H1 (cell line): Measurements from ENCODE around the gene VPS13D. TPM values are rescaled to one million over a fixed set of nuclear protein-coding genes. Genes with fewer than 3 reads are reported as not detected.

Experiments used
- CTCF ChIA-PET: fragments of 300-600 bp; sonication (Branson Sonifier 250); formaldehyde crosslinking; loops from one replicate; lab custom pipeline; 2021; ENCODE audit not compliant: partially characterized antibody; lab: Charles Lee
- POLR2A ChIA-PET: fragments of 300-600 bp; sonication (Branson Sonifier 250); formaldehyde crosslinking; loops from one replicate; lab custom pipeline; 2021; ENCODE audit warnings: inconsistent platforms; ENCODE audit not compliant: partially characterized antibody; lab: Charles Lee
- DNase-seq, 2 experiments: peaks; one replicate each; pipeline versions ENCODE4 v3.0.0 to v3.0.0-alpha.2; 2010 to 2022; ENCODE audit warnings: low spot score in 2 of 2, low read depth in 1 of 2, mixed read lengths in 1 of 2
- FAIRE-seq: peaks from 2 replicates; lab custom pipeline; 2011; peaks lifted over from hg19 to GRCh38; lab: Jason Lieb, UNC
- H2AFZ ChIP-seq: 2 replicates; pipeline ENCODE4 v1.8.1; 2012; ENCODE audit warnings: low read length, inconsistent platforms
- H2AK5ac ChIP-seq: 2 replicates; pipeline ENCODE4 v1.6.1; 2013; ENCODE audit warnings: low read depth, low read length
- H2BK120ac ChIP-seq: replicated peaks from 2 replicates; pipeline ENCODE3; 2013; ENCODE audit warnings: low read depth, low read length, inconsistent platforms
- H2BK12ac ChIP-seq: 2 replicates; pipeline ENCODE4 v1.6.1; 2013; ENCODE audit warnings: low read depth, low read length
- H2BK15ac ChIP-seq: 2 replicates; pipeline ENCODE4 v1.6.1; 2013; ENCODE audit warnings: low read length
- H2BK20ac ChIP-seq: 2 replicates; pipeline ENCODE4 v1.6.1; 2013; ENCODE audit warnings: low read length
- H2BK5ac ChIP-seq: 2 replicates; pipeline ENCODE4 v1.6.1; 2013; ENCODE audit warnings: low read depth, low read length
- H3K14ac ChIP-seq: 2 replicates; pipeline ENCODE4 v1.6.1; 2013; ENCODE audit warnings: inconsistent platforms; ENCODE audit not compliant: insufficient read length
- H3K18ac ChIP-seq: 2 replicates; pipeline ENCODE4 v1.6.1; 2013; ENCODE audit warnings: low read length; ENCODE audit errors: extremely low read depth
- H3K23ac ChIP-seq: 2 replicates; pipeline ENCODE4 v1.6.1; 2013; ENCODE audit warnings: inconsistent platforms; ENCODE audit not compliant: insufficient read length
- H3K23me2 ChIP-seq: 2 replicates; pipeline ENCODE4 v1.6.1; 2013; ENCODE audit warnings: low read depth, low read length
- H3K27ac ChIP-seq: 2 replicates; pipeline ENCODE4 v1.6.1; 2011; ENCODE audit warnings: low read depth, low read length, inconsistent platforms
- H3K27me3 ChIP-seq, 4 experiments: replicated peaks in 1 of 4; 1 replicate in 1 of 4; 2 replicates in 3 of 4; pipeline versions ENCODE4 v1.6.1 to v1.8.1; 2011 to 2013; ENCODE audit warnings: low read length in 3 of 4, mild to moderate bottlenecking in 3 of 4, inconsistent platforms in 2 of 4, mixed read lengths in 2 of 4, moderate library complexity in 1 of 4; ENCODE audit not compliant: control insufficient read depth in 3 of 4, insufficient read depth in 3 of 4; ENCODE audit errors: extremely low read depth in 1 of 4
- H3K36me3 ChIP-seq, 4 experiments: 2 replicates each; pipeline versions ENCODE4 v1.6.1 to v1.8.1; 2011 to 2013; ENCODE audit warnings: mild to moderate bottlenecking in 4 of 4, low read length in 3 of 4, moderate library complexity in 2 of 4, control low read depth in 1 of 4, inconsistent platforms in 1 of 4; ENCODE audit not compliant: insufficient read depth in 4 of 4, control insufficient read depth in 2 of 4
- H3K4ac ChIP-seq: replicated peaks from 2 replicates; pipeline ENCODE3; 2013; ENCODE audit warnings: low read length, low read depth, mixed read lengths, inconsistent platforms; ENCODE audit not compliant: insufficient read length
- H3K4me1 ChIP-seq, 4 experiments: replicated peaks in 1 of 4; 1 replicate in 1 of 4; 2 replicates in 3 of 4; pipeline versions ENCODE4 v1.6.1 to v1.8.1; 2011 to 2013; ENCODE audit warnings: low read length in 3 of 4, inconsistent platforms in 2 of 4, mixed read lengths in 1 of 4; ENCODE audit not compliant: insufficient read depth in 4 of 4, control insufficient read depth in 3 of 4
- H3K4me2 ChIP-seq, 2 experiments: 2 replicates each; pipeline versions ENCODE4 v1.6.1 to v1.8.1; 2011 to 2013; ENCODE audit warnings: low read depth in 2 of 2, low read length in 2 of 2, control low read depth in 1 of 2, inconsistent platforms in 1 of 2, mild to moderate bottlenecking in 1 of 2; ENCODE audit not compliant: insufficient read depth in 1 of 2
- H3K4me3 ChIP-seq, 4 experiments: fragments of 200-600, 300-600 bp in 1 of 4; sonication (generic), shearing (Covaris generic), sonication (Bioruptor Twin) in 1 of 4; 2 replicates each; pipeline versions ENCODE4 v1.5.1 to v1.8.1; 2011 to 2016; ENCODE audit warnings: low read length in 4 of 4, low read depth in 3 of 4, control low read depth in 2 of 4, inconsistent platforms in 2 of 4, mild to moderate bottlenecking in 2 of 4, mixed read lengths in 1 of 4, moderate library complexity in 1 of 4; ENCODE audit not compliant: insufficient read depth in 2 of 4; ENCODE audit errors: extremely low read depth in 1 of 4
- H3K56ac ChIP-seq: replicated peaks from 2 replicates; pipeline ENCODE3; 2013; ENCODE audit warnings: low read depth, mild to moderate bottlenecking, mixed read lengths, low read length, inconsistent platforms; ENCODE audit not compliant: insufficient read length
- H3K79me1 ChIP-seq: 2 replicates; pipeline ENCODE4 v1.6.1; 2013; ENCODE audit warnings: low read depth, low read length, control low read depth
- H3K79me2 ChIP-seq, 2 experiments: 2 replicates each; pipeline versions ENCODE4 v1.6.1 to v1.8.1; 2012 to 2013; ENCODE audit warnings: low read length in 2 of 2, mild to moderate bottlenecking in 2 of 2, inconsistent platforms in 1 of 2; ENCODE audit not compliant: insufficient read depth in 2 of 2, control insufficient read depth in 1 of 2
- H3K9ac ChIP-seq, 4 experiments: replicated peaks in 1 of 4; 1 replicate in 1 of 4; 2 replicates in 3 of 4; pipeline versions ENCODE4 v1.6.1 to v1.8.1; 2011 to 2013; ENCODE audit warnings: low read depth in 3 of 4, low read length in 3 of 4, control low read depth in 2 of 4, mild to moderate bottlenecking in 2 of 4, moderate library complexity in 2 of 4, inconsistent platforms in 1 of 4; ENCODE audit errors: extremely low read depth in 1 of 4
- H3K9me3 ChIP-seq, 2 experiments: 2 replicates each; pipeline versions ENCODE4 v1.6.1 to v1.8.1; 2012 to 2013; ENCODE audit warnings: mild to moderate bottlenecking in 2 of 2, moderate library complexity in 2 of 2, control low read depth in 1 of 2, inconsistent platforms in 1 of 2, low read depth in 1 of 2, low read length in 1 of 2, mixed read lengths in 1 of 2; ENCODE audit not compliant: insufficient read depth in 2 of 2
- H4K20me1 ChIP-seq, 2 experiments: replicated peaks in 1 of 2; 2 replicates each; pipeline versions ENCODE3 to v1.8.1; 2011 to 2013; ENCODE audit warnings: inconsistent platforms in 2 of 2, low read length in 2 of 2, mild to moderate bottlenecking in 1 of 2; ENCODE audit not compliant: insufficient read depth in 2 of 2, control insufficient read depth in 1 of 2
- H4K5ac ChIP-seq: 2 replicates; pipeline ENCODE4 v1.6.1; 2013; ENCODE audit warnings: low read length, low read depth, mixed read lengths, inconsistent platforms; ENCODE audit not compliant: insufficient read length
- H4K8ac ChIP-seq: 2 replicates; pipeline ENCODE4 v1.8.0; 2013; ENCODE audit warnings: mild to moderate bottlenecking, moderate library complexity, low read length, inconsistent platforms; ENCODE audit not compliant: insufficient read depth; ENCODE audit errors: extremely low read depth
- H4K91ac ChIP-seq: replicated peaks from 2 replicates; pipeline ENCODE3; 2013; ENCODE audit warnings: low read length, mixed read lengths, inconsistent platforms; ENCODE audit not compliant: insufficient read length
- EGR1 ChIP-seq: IDR thresholded peaks from 2 replicates; pipeline ENCODE4 v1.6.1; 2011; ENCODE audit warnings: low read depth, low read length, borderline replicate concordance
- FOSL1 ChIP-seq: IDR thresholded peaks from 2 replicates; pipeline ENCODE4 v1.6.1; 2011; ENCODE audit warnings: mild to moderate bottlenecking, low read depth, low read length, moderate library complexity; ENCODE audit not compliant: insufficient read depth
- GABPA ChIP-seq: IDR thresholded peaks from 2 replicates; pipeline ENCODE4 v1.6.1; 2011; ENCODE audit warnings: mild to moderate bottlenecking, low read length, moderate library complexity, borderline replicate concordance; ENCODE audit not compliant: insufficient read depth
- JUND ChIP-seq: IDR thresholded peaks from 2 replicates; pipeline ENCODE4 v1.6.1; 2011; ENCODE audit warnings: mild to moderate bottlenecking, improper control_type of control experiment, low read length
- POU5F1 ChIP-seq: IDR thresholded peaks from 2 replicates; pipeline ENCODE4 v1.6.1; 2011; ENCODE audit warnings: low read depth, mild to moderate bottlenecking, low read length, moderate library complexity
- SIN3A ChIP-seq, 2 experiments: IDR thresholded peaks in 1 of 2; conservative IDR thresholded peaks in 1 of 2; 2 replicates each; pipeline ENCODE4 v1.6.1; 2011 to 2012; ENCODE audit warnings: low read length in 2 of 2, improper control_type of control experiment in 1 of 2, low read depth in 1 of 2, mild to moderate bottlenecking in 1 of 2
- SP1 ChIP-seq: IDR thresholded peaks from 2 replicates; pipeline ENCODE4 v1.6.1; 2011; ENCODE audit warnings: low read depth, low read length
- SP2 ChIP-seq: IDR thresholded peaks from 2 replicates; pipeline ENCODE4 v1.6.1; 2012; ENCODE audit warnings: mild to moderate bottlenecking, low read length, inconsistent platforms
- TAF7 ChIP-seq: optimal IDR thresholded peaks from 2 replicates; pipeline ENCODE3; 2011; ENCODE audit warnings: low read depth, mild to moderate bottlenecking, inconsistent platforms, low read length, moderate library complexity, borderline replicate concordance
- TBP ChIP-seq: IDR thresholded peaks from 2 replicates; pipeline ENCODE4 v1.6.1; 2011; ENCODE audit warnings: low read depth, low read length, improper control_type of control experiment
- WGBS, 2 experiments: shearing (Covaris generic) in 1 of 2; methylation state at CpG; one replicate each; pipeline versions ENCODE4 v1.1.6 to v1.1.7; 2013 to 2015; ENCODE audit warnings: low lambda C conversion rate in 2 of 2, mixed read lengths in 2 of 2, inconsistent platforms in 1 of 2, low coverage in 1 of 2, missing lambda C conversion rate in 1 of 2; ENCODE audit not compliant: insufficient replicate concordance in 2 of 2, insufficient coverage in 1 of 2, insufficient read length in 1 of 2; ENCODE audit errors: extremely low coverage in 1 of 2, missing lambda C conversion rate in 1 of 2; 5-methylcytosine and 5-hydroxymethylcytosine counted together
- polyA plus RNA-seq, 7 experiments: library from polyadenylated mRNA; depleted of rRNA in 3 of 7; stranded (reverse) in 5 of 7; unstranded in 2 of 7; fragments of >200 nt in 5 of 7; fragments of 200-250 nt in 2 of 7; gene quantifications; 1 replicate in 5 of 7; 2 replicates in 1 of 7; 4 replicates in 1 of 7; pipeline versions ENCODE4 v1.2.1 to v1.2.3, GENCODE V29; 2011 to 2013; ENCODE audit warnings: missing spikeins in 2 of 7, mixed read lengths in 2 of 7
- total RNA-seq: library from RNA; stranded (reverse); fragmentation: NEBNext Ultra II Directional; extraction: Animal tissue kit (Norgen Biotek cat#: 25700); gene quantifications from 2 replicates; pipeline ENCODE4 v1.2.1, GENCODE V29; 2021

VPS13D gene
- total and polyA plus RNA-seq, 2 of the 8 experiments (the other 6 are each of a cell fraction or from before 2014, with no cell fraction given) = 10.9 to 31.2 TPM

GRCh38 chr1:12546771-12547585 lies 317.1 kb downstream of the VPS13D start:
- H2BK5ac ChIP-seq = no peak overlapping the region
- H3K9ac ChIP-seq = no peak overlapping the region
- no peak overlapping the region for H2AK5ac ChIP-seq
- no peak for DNase-seq
- H3K79me1 ChIP-seq = no peaks in the 10 kb centered on the region
- no peak overlapping the region for H3K56ac ChIP-seq
- H2BK20ac ChIP-seq = no peak overlapping the region
- POLR2A ChIA-PET = interaction anchor here (1.7 kb wide), 1 partner anchor 10 kb away, joined by 3 read pairs; no protein-coding TSS in a partner anchor
- no peaks in the 10 kb centered on the region for H3K36me3 ChIP-seq
- H4K8ac ChIP-seq = no peak overlapping the region
- no peak for FAIRE-seq
- no peak overlapping the region for H3K4me3 ChIP-seq
- no peak overlapping the region for H3K23ac ChIP-seq
- no peak overlapping the region for H2AFZ ChIP-seq
- no peak overlapping the region for H2BK15ac ChIP-seq
- H3K27ac ChIP-seq = no peak overlapping the region
- no peak overlapping the region for H2BK120ac ChIP-seq
- H4K20me1 ChIP-seq = no peaks in the 10 kb centered on the region
- no peaks in the 10 kb centered on the region for H3K27me3 ChIP-seq
- no peak overlapping the region for H4K5ac ChIP-seq
- TF ChIP-seq FOSL1 (no peak), SP2 (no peak), POU5F1 (no peak), SIN3A (conservative IDR thresholded peaks at IDR 0.05 in 1 of 2, IDR thresholded peaks at IDR 0.05 in 1 of 2; ENCODE audit: low read depth in 1 of 2, low read length in 2 of 2) (no peak), EGR1 (no peak), TAF7 (no peak), SP1 (no peak), GABPA (no peak), JUND (no peak), TBP (no peak)
- TF ChIP-seq, all 59 proteins: peak for 0
- no peak overlapping the region for H3K4ac ChIP-seq
- CTCF ChIA-PET = interaction anchor here (0.6 to 1.5 kb wide), 2 partner anchors 60 to 112 kb away, joined by 3 to 8 read pairs; no protein-coding TSS in a partner anchor
- 92% methylated on average over 17 of the region's 17 CpGs; no CpG with 5 or more reads in 1 of the 2 experiments for WGBS, 2 experiments
- no peaks in the 10 kb centered on the region for H3K79me2 ChIP-seq
- no peak overlapping the region for H3K14ac ChIP-seq
- H2BK12ac ChIP-seq = 0 out of 2 replicates have a peak overlapping the region, but pooled peaks have one; percentile 17
- H3K9me3 ChIP-seq = no peaks in the 10 kb centered on the region
- no peak overlapping the region for H4K91ac ChIP-seq
- peaks cover 0 to 6% (median under 1%) of the 10 kb centered on the region in 4 experiments; a peak in 4 of 7 replicates for H3K4me1 ChIP-seq
- no peaks in the 10 kb centered on the region for H3K23me2 ChIP-seq
- no peak overlapping the region for H3K4me2 ChIP-seq
- H3K18ac ChIP-seq = no peak overlapping the region
